GM18520 (cell line): ENCODE data around the gene PLAAT3.
"Not testable (repeated sequence)": the region's sequence is repeated elsewhere in the genome, so short reads cannot be mapped to it uniquely, and the experiment has no call there.

Experiments used
- ATAC-seq: cut with Tn5 transposase; IDR thresholded peaks from one replicate; pipeline ENCODE4 v1.9.1; 2021; ENCODE audit not compliant: unreplicated experiment

The PLAAT3 gene

GRCh38 chr11:63609971-63610580, 4.2 kb downstream of the PLAAT3 start:
- no peak for ATAC-seq

- ATAC-seq, result no peak
These were observed 4.7 kb downstream of the PLAAT3 start for GRCh38 chr11:63609536-63609935.

- ATAC-seq, result no peak
These were observed 5.6 kb downstream of the PLAAT3 start for GRCh38 chr11:63608353-63609345.

DNA sequence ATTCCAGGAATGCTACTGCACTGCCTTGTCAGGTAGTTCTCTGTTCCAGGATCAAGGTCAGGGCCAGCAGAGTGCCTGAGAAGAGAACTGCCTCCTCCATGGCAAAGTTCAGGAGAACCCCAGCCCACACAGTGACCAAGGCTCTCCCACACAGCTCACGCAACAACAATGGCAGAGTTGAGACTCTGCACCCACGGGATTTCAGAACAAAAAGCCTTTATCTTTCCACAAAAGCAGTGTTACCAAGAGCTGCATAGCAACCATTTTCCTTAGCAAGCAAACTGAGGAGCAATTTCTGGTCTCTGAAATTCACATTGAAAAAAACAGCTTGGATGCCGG, 11.1 kb downstream of the PLAAT3 start:
- no peak for ATAC-seq

DNA sequence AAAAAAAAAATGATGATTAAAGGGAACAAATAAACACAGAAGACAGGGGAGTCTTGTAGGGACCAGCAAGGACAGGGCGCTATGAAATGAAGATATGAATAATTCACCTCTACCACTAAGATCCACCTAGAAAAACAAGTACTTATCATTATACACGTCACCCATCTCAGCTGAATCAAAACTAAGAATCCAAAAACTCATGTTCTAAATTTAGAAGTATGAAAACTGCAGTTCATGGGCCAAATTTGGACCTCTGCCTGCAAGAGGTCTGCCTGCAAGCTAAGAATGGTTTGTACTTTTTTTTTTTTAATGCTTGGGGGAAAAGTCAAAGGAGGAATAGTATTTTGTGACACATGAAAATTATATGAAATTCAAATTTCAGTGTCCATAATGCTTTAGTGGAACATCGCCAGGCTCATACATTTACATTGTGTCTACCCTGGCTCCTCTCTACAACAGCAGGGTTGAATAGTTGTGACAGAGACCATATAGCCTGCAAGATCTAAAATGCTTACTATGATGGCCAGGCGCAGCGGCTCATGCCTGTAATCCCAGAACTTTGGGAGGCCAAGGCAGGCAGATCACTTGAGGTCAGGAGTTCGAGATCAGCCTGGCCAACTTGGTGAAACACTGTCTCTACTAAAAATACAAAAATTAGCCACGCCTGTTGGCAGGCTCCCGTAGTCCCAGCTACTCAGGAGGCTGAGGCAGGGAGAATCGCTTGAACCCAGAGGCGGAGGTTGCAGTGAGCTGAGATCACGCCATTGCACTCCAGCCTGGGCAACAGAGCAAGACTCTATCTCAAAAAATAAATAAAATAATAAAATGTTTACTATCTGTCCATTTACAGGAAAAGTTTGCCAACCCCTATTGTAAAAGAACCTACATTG, 11.7 kb downstream of the PLAAT3 start:
- not testable (repeated sequence) for ATAC-seq

GRCh38 chr11:63599211-63600122, 14.8 kb downstream of the PLAAT3 start:
- ATAC-seq, result no peak

DNA sequence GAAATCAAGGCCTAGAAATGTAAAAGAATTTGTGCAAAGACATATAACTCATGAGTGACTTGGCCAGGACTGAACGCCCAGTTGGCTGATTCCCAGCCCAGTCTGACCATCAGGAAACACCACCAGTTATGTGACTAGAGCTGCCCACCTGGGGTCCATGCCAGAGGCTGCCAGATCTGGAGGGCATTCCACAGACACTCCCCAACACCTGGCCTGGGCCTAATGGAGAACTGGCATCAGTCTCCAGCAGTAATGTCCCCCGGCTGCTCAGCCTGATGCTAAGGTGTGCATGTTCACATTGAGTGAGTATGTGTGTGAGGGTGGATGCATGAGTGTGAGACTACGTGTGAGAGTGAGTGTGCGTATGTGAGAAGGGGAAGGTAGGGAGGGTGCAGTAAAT, 15.7 kb downstream of the PLAAT3 start:
- ATAC-seq, result no peak

- ATAC-seq, result no peak
These were observed 18.9 kb downstream of the PLAAT3 start for GRCh38 chr11:63595296-63595695.

GRCh38 chr11:63592975-63593395, 21.2 kb downstream of the PLAAT3 start:
- no peak for ATAC-seq

- no peak for ATAC-seq
These were observed 24.0 kb downstream of the PLAAT3 start for GRCh38 chr11:63590024-63590788.

GRCh38 chr11:63589000-63589399, 25.2 kb downstream of the PLAAT3 start:
- no peak for ATAC-seq

DNA sequence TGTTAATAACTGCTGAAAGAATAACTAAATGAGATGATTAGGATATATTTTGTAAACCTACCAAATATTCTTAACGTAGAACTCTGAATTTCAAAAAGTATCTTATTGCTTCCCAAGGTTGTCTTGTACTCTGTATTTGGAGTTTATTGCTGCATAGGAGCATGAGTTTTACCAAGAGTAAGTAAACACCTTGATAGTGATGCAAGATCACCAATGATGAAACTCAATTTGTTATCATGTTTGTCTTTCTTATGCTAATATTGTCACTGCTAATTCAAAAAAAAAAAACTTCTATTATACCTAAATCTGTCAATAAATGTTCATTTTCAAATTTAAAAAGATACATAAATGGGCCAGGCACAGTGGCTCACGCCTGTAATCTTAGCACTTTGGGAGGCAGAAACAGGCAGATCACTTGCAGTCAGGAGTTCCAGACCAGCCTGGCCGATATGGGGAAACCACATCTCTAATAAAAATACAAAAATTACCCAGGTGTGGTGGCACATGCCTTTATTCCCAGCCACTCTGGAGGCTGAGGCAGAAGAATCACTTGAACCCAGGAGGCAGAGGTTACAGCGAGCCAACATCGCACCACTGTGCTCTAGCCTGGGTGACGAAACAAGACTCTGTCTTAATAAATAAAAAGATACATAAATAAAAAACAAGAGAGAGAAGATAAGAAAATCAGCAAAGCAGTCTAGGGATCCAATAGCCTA, 27.6 kb downstream of the PLAAT3 start:
- no peak for ATAC-seq

- ATAC-seq, result no peak
These were observed 30.9 kb downstream of the PLAAT3 start for GRCh38 chr11:63583357-63583677.

- not testable (repeated sequence) for ATAC-seq
These were observed 33.0 kb downstream of the PLAAT3 start for GRCh38 chr11:63581224-63581623.

DNA sequence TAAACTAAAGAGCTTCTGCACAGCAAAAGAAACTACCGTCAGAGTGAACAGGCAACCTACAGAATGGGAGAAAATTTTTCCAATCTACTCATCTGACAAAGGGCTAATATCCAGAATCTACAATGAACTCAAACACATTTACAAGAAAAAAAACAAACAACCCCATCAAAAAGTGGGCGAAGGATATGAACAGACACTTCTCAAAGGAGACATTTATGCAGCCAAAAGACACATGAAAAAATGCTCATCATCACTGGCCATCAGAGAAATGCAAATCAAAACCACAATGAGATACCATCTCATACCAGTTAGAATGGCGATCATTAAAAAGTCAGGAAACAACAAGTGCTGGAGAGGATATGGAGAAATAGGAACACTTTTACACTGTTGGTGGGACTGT, 35.4 kb downstream of the PLAAT3 start:
- not testable (repeated sequence) for ATAC-seq

GRCh38 chr11:63574856-63575602, 39.2 kb downstream of the PLAAT3 start:
- ATAC-seq, result no peak

GRCh38 chr11:63573881-63574855, 40.1 kb downstream of the PLAAT3 start:
- ATAC-seq, result no peak
